Hepatocyte (in vitro differentiated cells): ENCODE measurements around the gene IL1RAPL1. TPM values are rescaled to one million over a fixed set of nuclear protein-coding genes. Genes with fewer than 3 reads are reported as not detected.

ENCODE experiments used
- DNase-seq: peaks from one replicate; pipeline ENCODE4 v3.0.0-alpha.2; 2016; ENCODE audit warnings: low spot score
- H2AFZ ChIP-seq: fragments of 200-600 bp; sonication (generic); 2 replicates; pipeline ENCODE4 v1.6.0; 2016; ENCODE audit warnings: antibody characterized with exemption, mild to moderate bottlenecking
- H3K27ac ChIP-seq: fragments of 200-600 bp; sonication (generic); 2 replicates; pipeline ENCODE4 v1.5.1; 2016; ENCODE audit warnings: mild to moderate bottlenecking
- H3K27me3 ChIP-seq: fragments of 200-600 bp; sonication (generic); 2 replicates; pipeline ENCODE4 v1.6.1; 2016
- H3K36me3 ChIP-seq: fragments of 200-600 bp; sonication (generic); replicated peaks from 2 replicates; pipeline ENCODE4 v1.5.1; 2016; ENCODE audit warnings: low read depth; ENCODE audit not compliant: insufficient read depth
- H3K4me1 ChIP-seq: fragments of 200-600 bp; sonication (generic); 2 replicates; pipeline ENCODE4 v1.5.1; 2016; ENCODE audit warnings: mild to moderate bottlenecking, moderate library complexity; ENCODE audit not compliant: insufficient read depth
- H3K4me2 ChIP-seq: fragments of 200-600 bp; sonication (generic); 2 replicates; pipeline ENCODE4 v1.6.0; 2016
- H3K4me3 ChIP-seq: fragments of 200-600 bp; sonication (generic); 2 replicates; pipeline ENCODE4 v1.5.1; 2016; ENCODE audit warnings: mild to moderate bottlenecking
- H3K79me2 ChIP-seq: fragments of 200-600 bp; sonication (generic); 2 replicates; pipeline ENCODE4 v1.6.0; 2017; ENCODE audit warnings: mild to moderate bottlenecking
- H3K9me2 ChIP-seq: fragments of 200-600 bp; sonication (generic); replicated peaks from 2 replicates; pipeline ENCODE4 v1.6.0; 2017; ENCODE audit warnings: mild to moderate bottlenecking; ENCODE audit not compliant: insufficient read depth
- H3K9me3 ChIP-seq: fragments of 200-600 bp; sonication (generic); 2 replicates; pipeline ENCODE4 v1.5.1; 2016; ENCODE audit warnings: low read depth, mild to moderate bottlenecking
- H4K20me1 ChIP-seq: fragments of 200-600 bp; sonication (generic); 2 replicates; pipeline ENCODE4 v1.6.0; 2016; ENCODE audit warnings: mild to moderate bottlenecking; ENCODE audit not compliant: insufficient read depth, poor library complexity, severe bottlenecking
- CTCF ChIP-seq: fragments of 200-600 bp; sonication (generic); IDR thresholded peaks from 2 replicates; pipeline ENCODE4 v1.5.1; 2016; ENCODE audit warnings: antibody characterized with exemption, mild to moderate bottlenecking; ENCODE audit not compliant: poor library complexity
- EZH2 ChIP-seq: fragments of 200-600 bp; sonication (generic); IDR thresholded peaks from 2 replicates; pipeline ENCODE4 v1.6.1; 2016; ENCODE audit warnings: antibody characterized with exemption, mild to moderate bottlenecking, borderline replicate concordance
- EZH2phosphoT487 ChIP-seq: fragments of 200-600 bp; sonication (generic); IDR thresholded peaks from one replicate; pipeline ENCODE4 v1.6.1; 2018; ENCODE audit warnings: antibody characterized with exemption, mild to moderate bottlenecking, low read depth, moderate library complexity; ENCODE audit not compliant: unreplicated experiment, severe bottlenecking
- WGBS: methylation state at CpG from one replicate; pipeline ENCODE4 v1.1.6; 2016; ENCODE audit warnings: low lambda C conversion rate; ENCODE audit errors: missing lambda C conversion rate; 5-methylcytosine and 5-hydroxymethylcytosine counted together
- polyA plus RNA-seq: library from polyadenylated mRNA; unstranded; fragments of >200 nt; fragmentation: Nextera tagmentation; extraction: Ambion mirVana; gene quantifications from 2 replicates; pipeline ENCODE4 v1.2.1, GENCODE V29; 2016
- total RNA-seq: library from RNA; depleted of rRNA; stranded (reverse); fragments of >200 nt; gene quantifications from 2 replicates; pipeline ENCODE4 v1.2.3, GENCODE V29; 2014

The IL1RAPL1 gene
- total and polyA plus RNA-seq, 2 experiments from 2014 or later: 0.89 to 2.7 TPM

GRCh38 chrX:28997706-28998463 lies 410.6 kb downstream of the IL1RAPL1 start:
- Histone ChIP-seq H2AFZ (no peak overlapping the region), H3K9me2 (no peaks in the 10 kb centered on the region), H3K4me3 (no peak overlapping the region), H3K9me3 (no peaks in the 10 kb centered on the region), H3K79me2 (no peaks in the 10 kb centered on the region), H3K36me3 (no peaks in the 10 kb centered on the region), H3K27me3 (no peaks in the 10 kb centered on the region), H4K20me1 (no peaks in the 10 kb centered on the region), H3K4me1 (no peaks in the 10 kb centered on the region), H3K27ac (no peak overlapping the region), H3K4me2 (no peak overlapping the region)
- TF ChIP-seq EZH2phosphoT487 (no peak), CTCF (no peak), EZH2 (no peak)
- WGBS: 55% methylated on average over 1 of the region's 1 CpG
- no peak for DNase-seq

GRCh38 chrX:28998609-28999135 lies 411.4 kb downstream of the IL1RAPL1 start:
- Histone ChIP-seq H3K4me1 (no peaks in the 10 kb centered on the region), H3K9me3 (no peaks in the 10 kb centered on the region), H3K27me3 (no peaks in the 10 kb centered on the region), H3K4me3 (no peak overlapping the region), H3K9me2 (no peaks in the 10 kb centered on the region), H3K36me3 (no peaks in the 10 kb centered on the region), H3K79me2 (no peaks in the 10 kb centered on the region), H4K20me1 (no peaks in the 10 kb centered on the region), H3K27ac (no peak overlapping the region), H3K4me2 (no peak overlapping the region), H2AFZ (no peak overlapping the region)
- TF ChIP-seq EZH2 (no peak), EZH2phosphoT487 (no peak), CTCF (no peak)
- 58% methylated on average over 3 of the region's 3 CpGs for WGBS
- no peak for DNase-seq

- Histone ChIP-seq H2AFZ (no peak overlapping the region), H3K9me2 (no peaks in the 10 kb centered on the region), H3K27me3 (no peaks in the 10 kb centered on the region), H3K79me2 (no peaks in the 10 kb centered on the region), H3K4me3 (no peak overlapping the region), H3K36me3 (no peaks in the 10 kb centered on the region), H3K4me1 (no peaks in the 10 kb centered on the region), H3K9me3 (no peaks in the 10 kb centered on the region), H3K27ac (no peak overlapping the region), H4K20me1 (no peaks in the 10 kb centered on the region), H3K4me2 (no peak overlapping the region)
- TF ChIP-seq EZH2phosphoT487 (no peak), CTCF (no peak), EZH2 (no peak)
- DNase-seq: no peak
Measured at GRCh38 chrX:29012867-29013266, 425.6 kb downstream of the IL1RAPL1 start.
